GM19395 (cell line): ENCODE results near the gene SH3GLB1.
"Not testable (repeated sequence)": the region's sequence is repeated elsewhere in the genome, so short reads cannot be mapped to it uniquely, and the experiment has no call there.

Experiments used
- ATAC-seq: cut with Tn5 transposase; IDR thresholded peaks from one replicate; pipeline ENCODE4 v1.9.1; 2021; ENCODE audit warnings: mild to moderate bottlenecking, moderate library complexity; ENCODE audit not compliant: unreplicated experiment

Gene SH3GLB1

DNA sequence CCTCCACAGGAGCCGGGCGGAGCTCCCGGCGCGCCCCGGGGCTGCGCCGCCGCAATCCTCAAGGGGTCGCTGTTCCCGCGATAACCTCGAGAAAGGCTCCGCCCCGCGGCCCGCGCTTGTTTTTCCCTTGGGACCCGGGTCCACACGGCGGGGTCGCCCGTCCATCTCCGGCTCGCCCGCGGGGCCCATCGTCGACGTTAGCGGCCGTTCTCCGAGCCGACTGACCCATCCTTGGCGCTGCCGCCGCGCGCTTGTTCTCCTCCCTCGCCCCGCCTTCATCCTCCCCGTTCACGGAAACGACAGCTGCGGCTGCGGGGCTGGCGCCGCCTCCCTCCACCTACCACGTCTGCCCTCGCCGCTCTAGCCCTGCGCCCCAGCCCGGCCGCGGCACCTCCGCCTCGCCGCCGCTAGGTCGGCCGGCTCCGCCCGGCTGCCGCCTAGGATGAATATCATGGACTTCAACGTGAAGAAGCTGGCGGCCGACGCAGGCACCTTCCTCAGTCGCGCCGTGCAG, at the start of gene SH3GLB1:
Gene SH3GLB1, plus strand, starts transcription at position 119 of the 514 bp plus-strand sequence. Its CDS starts 324 bp downstream, at position 443.
- peak; percentile 87 for ATAC-seq

GRCh38 chr1:86658381-86658780, 46.0 kb upstream of the SH3GLB1 start:
- not testable (repeated sequence) for ATAC-seq

GRCh38 chr1:86666368-86666767, 38.0 kb upstream of the SH3GLB1 start:
- no peak for ATAC-seq

DNA sequence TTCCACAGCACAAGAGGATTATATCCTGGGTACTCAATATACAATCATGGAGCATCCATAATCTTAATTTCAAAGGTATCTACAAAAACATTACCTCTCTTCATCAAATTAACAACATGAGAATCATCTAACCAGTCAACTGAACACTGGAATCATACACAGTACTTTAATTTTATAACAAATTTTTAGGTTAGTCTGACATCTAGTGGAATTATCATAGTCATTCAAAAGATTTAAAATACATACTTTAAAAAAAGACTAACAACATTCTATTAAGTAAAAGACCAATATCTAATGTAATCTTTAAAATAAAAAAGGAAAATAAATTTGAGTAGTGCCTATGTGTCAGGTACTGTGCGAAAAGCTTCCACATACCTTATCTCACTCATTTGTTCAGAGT, 16.8 kb upstream of the SH3GLB1 start:
- ATAC-seq: no peak

DNA sequence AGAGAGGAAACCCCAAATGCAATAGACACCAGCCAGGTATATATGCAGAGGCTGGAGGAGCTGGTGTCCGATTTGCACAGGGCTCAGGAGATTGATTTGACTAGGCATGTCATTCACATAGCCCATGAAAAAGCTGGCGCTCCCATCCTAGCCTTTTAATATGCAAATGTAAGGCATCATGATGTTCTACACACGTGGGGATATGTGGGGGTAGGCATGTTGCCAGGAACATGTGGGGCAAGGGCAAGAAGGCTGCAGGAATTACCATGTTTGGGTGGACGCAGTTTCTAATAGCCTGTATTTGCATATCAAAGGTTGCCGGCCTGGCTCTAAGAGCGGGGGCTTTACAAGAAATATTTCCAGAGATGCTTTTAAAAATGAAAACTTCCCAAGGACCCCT, 11.7 kb upstream of the SH3GLB1 start:
- ATAC-seq: no peak

GRCh38 chr1:86695400-86695799, 9.0 kb upstream of the SH3GLB1 start:
- no peak for ATAC-seq

GRCh38 chr1:86696522-86696921, 7.9 kb upstream of the SH3GLB1 start:
- ATAC-seq: no peak

DNA sequence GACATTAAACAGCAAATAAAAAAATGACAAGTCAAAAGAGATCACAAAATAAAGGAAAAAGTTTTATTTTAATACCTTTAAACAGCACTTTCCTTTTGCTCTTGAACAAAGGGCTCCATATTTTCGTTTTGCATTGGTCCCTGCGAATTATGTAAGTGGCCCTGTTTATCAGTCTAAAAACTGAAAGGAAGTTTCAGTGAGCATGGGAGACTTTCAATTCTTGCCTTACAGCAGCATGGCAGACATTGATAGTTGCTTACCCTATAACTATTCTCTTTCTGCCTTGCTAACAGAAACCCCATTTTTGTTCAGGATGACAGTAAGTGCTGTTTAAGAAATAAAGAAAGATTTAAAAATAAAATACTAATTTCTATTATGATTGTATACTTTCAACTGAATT, 5.2 kb upstream of the SH3GLB1 start:
- ATAC-seq: no peak

DNA sequence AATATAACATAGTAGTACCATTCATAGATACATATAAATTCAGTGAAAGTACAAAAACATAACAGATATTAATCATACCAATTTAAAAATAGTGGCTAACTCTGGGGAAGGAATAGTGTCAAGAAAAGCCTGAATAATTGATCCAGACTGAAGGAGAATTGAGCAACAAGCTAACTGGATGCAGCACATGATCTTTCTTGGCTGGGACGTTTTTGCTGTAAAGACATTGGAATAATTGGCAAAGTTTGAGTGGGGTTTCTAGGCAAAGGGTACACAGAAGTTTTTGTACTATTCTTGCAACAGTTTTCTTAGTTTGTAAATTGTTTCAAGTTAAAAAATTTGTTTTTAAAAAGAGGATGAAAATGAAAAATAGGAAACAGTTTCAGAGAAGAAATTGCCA, 2.6 kb upstream of the SH3GLB1 start:
- no peak for ATAC-seq

DNA sequence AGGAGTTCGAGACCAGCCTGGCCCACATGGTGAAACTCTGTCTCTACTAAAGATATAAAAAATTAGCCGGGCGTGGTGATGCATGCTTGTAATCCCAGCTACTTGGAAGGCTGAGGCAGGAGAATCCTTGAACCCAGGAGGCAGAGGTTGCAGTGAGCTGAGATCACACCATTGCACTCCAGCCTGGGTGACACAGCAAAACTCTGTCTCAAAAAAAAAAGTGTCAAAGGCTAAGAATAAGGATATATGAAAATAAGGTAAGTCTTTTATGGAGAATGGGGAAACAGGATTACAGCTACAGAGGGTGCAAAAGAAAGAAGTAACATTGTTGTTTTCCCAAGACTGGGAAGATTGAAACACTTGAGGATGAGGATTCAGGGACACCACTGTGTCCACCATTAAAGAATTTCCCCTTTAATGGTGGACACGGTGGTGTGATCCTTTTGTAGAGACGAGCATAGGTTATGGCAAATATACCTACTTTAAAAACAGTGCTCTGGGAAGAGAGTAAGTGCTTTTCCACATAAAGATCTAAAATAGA, 1.4 kb upstream of the SH3GLB1 start:
- not testable (repeated sequence) for ATAC-seq

DNA sequence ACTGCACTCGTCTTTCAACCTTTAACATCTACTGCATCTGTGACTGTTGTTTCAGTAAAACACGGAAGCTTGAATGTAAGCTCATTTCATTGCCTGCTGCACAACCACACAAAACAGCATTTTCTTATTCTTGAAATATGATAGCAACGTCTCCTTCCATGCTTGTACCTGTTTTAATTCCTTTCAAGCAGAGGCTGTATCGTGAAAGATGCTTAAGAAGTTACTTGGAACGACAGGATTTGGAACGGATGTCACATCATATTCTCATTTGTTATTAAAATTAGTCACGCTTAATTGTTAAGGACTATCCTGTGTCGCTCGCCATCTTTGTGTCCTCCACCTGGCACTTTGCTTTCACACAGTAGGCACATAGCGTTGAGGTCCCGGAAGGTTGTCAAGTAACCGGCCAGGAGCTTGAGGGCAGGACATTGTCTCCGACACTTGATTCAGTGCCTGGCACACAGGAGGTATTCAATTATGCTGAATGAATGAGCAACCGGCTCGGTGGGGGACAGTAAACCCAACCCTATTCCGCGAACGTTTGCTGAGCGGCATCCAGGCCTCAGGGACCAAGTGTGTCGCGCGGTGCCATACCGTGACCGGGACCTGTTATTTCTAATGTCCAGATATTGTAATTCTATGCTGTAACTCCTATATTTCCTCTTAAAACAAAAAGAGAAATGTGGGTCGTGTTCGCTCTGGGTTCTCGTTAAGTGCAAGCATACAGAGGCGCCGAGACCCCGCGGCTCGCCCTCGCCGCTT, 499 bp upstream of the SH3GLB1 start:
- ATAC-seq: peak; percentile 49

- peak; percentile 40 for ATAC-seq
Measured at GRCh38 chr1:86704972-86705664, 742 bp downstream of the SH3GLB1 start.

DNA sequence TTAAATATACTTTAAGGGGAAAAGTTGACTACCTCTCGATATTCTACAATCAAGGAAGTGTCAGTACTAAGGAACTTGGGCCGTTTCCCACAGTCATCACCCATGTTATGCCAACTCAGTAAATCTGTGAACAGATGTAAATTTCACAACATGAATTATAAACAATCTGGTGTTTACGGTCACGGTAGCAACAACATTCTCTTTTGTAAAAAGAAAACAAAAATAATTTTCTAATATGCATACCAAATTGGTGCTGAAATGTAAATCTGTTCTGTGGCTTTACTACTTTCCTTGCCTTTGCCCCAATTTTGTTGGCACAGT, 1.2 kb downstream of the SH3GLB1 start:
- no peak for ATAC-seq

- no peak for ATAC-seq
Measured at GRCh38 chr1:86706018-86706635, 1.8 kb downstream of the SH3GLB1 start.

- ATAC-seq: no peak
Measured at GRCh38 chr1:86708920-86709319, 4.5 kb downstream of the SH3GLB1 start.

DNA sequence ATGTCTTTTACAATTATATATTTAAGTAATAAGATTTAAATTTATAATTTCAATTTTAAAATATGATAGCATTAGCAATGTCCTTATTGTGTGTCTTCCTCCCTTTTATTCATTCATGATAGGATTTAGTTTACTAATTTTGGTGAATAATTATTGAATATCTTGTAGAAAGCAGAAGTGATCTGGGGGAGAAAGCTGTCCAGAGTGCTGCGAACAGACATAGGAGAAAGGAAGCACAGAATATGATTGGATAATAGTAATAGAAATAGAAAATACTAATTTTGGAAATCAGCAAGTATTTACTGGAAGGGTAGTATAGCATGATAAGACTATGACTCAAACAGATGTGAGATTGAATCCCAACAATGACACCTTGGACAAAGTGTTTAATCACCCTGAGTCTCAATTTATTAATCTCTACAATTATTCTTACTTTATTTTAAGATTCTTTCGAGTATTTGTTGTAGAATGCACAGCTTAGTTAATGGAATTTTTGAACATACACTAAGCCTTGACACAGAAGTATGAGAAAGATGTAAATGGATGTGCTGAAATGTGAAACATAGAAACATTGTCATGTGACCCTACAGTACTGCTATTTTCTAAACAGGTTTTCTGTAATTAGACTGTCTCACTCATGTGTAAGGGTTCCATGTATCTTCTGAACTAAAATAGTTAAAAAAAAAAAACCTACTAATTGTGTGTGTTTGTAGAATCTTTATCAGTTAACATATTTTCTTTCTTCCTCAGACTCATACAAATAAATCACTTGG, 7.9 kb downstream of the SH3GLB1 start:
- ATAC-seq: peak; percentile 47

DNA sequence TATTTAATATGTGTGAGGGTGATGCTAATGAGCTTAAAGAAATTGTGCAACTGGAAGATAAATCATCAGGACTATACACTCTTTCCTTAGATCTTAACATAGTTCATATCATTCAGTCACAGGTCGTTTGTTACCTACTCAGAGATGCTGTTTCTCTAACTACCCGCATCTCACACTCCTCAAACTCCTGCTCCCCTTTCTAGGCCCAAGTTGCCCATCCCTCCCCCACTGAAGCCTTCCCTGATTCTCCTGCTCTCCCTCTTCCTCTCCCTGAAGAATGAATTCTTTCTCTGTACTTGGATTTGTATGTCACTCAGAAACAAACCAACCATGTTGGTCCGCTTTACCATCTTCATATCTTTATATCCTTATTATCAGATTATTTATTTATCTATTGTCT, 9.1 kb downstream of the SH3GLB1 start:
- no peak for ATAC-seq

GRCh38 chr1:86714159-86714558, 9.8 kb downstream of the SH3GLB1 start:
- no peak for ATAC-seq

DNA sequence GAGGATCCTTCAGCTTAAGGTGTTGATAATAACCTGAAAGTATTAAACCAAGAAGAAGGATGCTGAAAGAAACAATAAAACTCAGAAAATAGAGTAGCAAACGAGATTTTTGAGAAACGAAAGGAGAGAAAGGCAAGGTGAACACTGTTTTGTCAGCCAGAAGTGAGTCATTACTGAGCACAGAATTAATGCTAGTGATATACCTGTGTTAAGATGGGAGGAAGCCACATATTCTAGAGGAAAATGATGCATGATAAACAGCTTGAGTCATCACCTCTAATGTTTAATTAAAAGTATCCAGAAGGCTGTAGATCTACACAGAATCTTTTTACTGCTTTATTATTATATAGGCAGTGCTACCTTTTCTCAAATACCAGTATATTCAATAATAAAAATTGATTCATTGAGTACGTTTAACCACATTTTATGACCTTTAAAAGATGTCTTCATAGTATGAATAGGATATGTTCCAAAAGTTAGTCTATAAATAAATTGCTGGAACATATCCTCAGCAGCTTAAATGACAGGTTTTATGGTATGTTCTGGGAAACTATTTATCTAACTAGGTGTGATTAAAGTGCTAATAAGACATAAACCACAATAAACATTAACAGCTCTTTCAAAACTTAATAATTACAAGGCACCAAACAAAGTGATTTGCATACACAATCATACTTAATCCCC, 10.3 kb downstream of the SH3GLB1 start:
- ATAC-seq: no peak

DNA sequence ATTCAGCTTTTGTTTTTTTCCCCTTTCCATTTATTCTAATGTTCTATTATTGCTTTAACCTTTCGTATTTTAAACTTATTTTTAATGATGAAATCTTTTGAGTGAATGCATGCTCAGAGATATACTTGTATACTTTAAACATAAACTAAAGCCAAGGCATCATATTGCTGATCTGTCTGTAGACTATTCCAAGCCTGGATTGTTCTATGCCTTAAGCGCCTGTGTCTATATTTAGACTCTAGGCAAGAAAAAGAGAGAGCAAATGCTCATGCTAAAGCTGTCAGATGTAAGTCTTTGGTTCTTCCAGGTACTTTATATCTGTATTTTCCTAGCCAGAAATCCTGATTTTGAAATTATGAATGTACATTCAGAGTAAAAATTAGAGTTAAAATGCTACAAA, 14.4 kb downstream of the SH3GLB1 start:
- no peak for ATAC-seq
